GM23248 (cell line): ENCODE results near the gene MCRIP2.

Experiments
- EZH2 ChIP-seq: fragments of 200-600 bp; sonication (generic); IDR thresholded peaks from 2 replicates; pipeline ENCODE4 v1.6.1; 2018; ENCODE audit warnings: antibody characterized with exemption, mild to moderate bottlenecking; ENCODE audit not compliant: insufficient read depth, poor library complexity, severe bottlenecking
- EZH2phosphoT487 ChIP-seq: fragments of 200-600 bp; sonication (generic); IDR thresholded peaks from 2 replicates; pipeline ENCODE4 v1.6.1; 2018; ENCODE audit warnings: antibody characterized with exemption, moderate library complexity, mild to moderate bottlenecking, low read depth; ENCODE audit not compliant: insufficient read depth

DNA sequence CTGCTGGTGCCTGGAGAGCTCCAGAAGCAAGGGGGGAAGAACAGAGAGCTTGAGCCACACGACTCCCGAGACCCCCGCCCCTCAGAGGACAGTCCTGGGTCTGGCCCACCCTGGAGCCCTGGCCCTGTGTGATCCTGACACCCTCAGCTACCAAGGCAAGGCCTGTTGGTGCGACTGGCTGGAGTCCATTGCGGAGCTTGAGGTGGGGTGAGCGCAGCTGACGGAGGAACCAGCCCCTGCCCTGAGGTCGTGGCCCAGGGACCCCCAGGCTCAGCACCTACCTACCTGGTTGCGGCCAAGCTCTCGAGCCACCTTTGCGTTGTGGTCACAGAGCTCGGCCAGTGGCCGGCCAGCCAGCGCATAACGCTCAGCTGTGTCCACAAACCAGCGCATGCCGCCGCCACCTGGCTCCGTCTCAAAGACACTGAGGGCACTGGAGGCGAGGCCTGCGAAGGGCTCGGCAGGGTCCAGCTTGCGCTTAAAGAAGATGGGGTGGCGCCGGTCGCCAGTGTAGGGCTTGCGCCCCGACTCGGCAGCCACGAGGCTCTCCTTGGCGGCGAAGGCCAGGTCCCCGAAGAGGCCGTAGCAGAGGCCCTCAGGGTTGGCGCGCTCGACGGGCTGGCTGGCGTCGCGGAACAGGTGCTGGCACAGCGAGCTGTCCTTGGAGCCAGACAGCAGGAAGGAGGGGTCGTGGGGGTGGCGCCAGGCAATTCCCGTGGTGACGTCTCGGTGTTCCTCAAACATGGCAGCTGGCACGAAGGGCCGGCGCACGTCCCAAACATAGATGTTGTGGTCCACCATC, 45.0 kb downstream of the MCRIP2 start:
- no peak for TF ChIP-seq EZH2
- no peak for TF ChIP-seq EZH2phosphoT487
